NCI-H526 (cell line): ENCODE measurements around the gene CHAC1.
"Not testable (repeated sequence)": the region's sequence is repeated elsewhere in the genome, so short reads cannot be mapped to it uniquely, and the experiment has no call there.

Experiments
- DNase-seq, 2 experiments: peaks; one replicate each; lab custom pipeline; 2025; lab: John Stamatoyannopoulos, UW

The CHAC1 gene

DNA sequence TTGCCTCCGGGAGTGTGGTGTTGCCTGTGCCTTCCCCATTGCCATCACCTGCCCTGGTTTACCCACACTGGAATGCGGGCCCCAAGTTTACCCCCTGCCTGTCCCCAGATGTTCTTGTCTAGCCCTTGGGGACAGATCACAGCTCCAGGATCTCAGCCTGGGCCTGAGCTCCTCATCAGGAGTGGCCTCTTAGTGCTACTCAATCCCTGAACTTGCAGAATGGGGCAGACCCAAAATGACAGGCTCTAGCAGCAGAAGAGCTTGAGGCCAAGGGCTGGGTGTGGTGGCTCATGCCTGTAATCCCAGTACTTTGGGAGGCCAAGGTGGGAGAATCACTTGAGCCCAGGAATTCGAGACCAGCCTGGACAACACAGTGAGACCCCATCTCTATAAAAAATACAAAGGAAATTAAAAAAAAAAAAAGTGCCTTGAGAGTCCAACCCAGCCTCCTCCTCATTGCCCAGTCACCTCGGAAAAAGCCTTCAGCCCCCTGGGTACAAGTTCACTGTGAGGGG lies 3.8 kb downstream of the CHAC1 start:
- no peak for DNase-seq

DNA sequence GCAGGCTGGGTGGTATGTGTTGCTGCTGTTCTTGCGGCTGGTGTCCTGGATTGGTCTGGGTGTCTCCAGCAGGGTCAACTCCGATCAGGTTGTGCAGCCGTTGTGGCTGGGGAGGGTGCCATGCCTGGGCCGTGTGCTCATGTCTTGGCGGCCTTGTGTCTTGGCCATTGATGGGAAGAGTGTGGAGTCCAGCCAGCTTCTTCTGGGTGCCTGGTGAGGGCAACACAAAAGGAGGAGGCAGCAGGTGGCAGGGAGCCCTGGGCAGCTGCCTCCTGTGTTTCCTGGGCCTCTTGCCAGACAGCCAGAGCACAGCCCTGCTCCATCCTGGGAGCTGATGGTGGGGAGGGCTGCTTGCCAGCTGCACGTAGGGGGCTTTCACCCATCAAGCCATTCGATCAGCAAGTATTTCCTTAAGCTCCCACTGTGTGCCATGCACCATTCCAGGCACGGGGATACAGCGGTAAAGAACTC lies 4.3 kb downstream of the CHAC1 start:
- DNase-seq, result no peak

DNA sequence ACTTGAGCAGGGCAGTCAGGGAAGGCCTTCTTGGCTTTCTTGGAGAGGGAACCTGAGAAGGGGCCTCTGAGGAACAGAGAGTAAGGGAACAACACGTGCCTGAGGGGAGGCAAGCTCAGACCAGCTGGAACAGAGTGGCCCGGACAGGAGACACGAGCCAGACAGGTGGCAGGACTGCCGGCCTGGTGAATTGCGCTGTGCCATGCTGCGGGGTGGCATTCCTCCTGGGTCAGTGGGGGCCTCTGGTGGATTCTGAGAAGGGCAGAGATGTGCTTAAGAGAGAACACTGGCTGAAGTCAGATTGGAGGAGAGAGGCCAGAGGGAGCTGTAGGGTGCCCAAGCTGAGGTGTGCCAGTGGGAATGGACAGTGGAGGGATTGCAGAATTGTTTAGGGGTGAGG lies 4.9 kb downstream of the CHAC1 start:
- no peak for DNase-seq

DNA sequence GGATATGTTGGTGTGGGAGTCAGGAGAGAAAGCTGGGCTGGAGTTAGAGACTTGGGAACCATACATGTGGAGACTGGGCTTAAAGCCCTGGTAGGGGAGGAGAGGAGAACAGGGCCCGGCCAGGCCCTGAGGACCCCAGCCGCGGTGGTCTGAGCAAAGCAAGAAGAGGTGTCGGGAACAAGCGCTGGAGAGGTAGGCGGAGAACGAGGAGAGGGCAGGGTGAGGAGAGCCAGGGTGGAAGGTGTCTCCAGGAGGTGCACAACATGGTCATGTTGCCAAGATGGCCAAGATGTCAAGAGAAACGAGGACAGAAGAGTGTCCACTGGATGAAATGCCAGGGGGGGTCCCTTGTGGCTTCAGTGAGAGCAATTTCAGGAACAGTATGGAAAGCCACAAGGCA lies 5.5 kb downstream of the CHAC1 start:
- DNase-seq, result no peak

DNA sequence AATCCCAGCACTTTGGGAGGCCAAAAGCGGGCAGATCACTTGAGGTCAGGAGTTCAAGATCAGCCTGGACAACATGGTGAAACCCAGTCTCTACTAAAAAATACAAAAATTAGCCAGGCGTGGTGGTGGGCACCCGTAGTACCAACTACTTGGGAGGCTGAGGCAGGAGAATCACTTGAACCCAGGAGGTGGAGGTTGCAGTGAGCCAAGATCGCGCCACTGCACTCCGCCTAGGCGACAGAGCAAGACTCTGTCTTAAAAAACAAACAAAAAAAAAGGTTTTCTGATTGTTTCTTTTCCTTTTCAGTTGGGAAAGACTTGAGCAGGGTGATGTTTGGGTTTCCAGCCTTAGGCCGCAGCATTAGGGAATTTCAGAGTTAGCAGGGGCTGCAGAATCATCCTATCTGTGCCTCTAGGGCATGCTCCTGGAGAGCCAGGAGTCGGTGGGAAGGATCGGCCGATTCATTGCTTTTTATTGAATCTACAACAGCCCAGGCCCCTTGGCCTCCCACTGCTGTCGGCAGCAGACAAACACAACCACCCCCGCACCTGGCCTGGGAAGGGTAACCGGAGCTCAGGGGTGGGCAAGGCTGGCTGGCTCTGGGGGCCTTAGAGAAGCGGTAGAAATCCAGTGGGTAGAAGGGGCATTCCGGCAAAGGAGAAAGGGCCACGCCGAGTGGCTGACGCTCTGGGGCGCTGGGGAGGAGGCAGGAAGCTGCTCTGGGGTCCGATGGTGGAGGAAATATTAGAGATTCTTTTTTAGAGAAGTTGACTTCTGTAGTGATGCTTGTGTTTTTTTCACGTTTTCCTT lies 6.3 kb downstream of the CHAC1 start:
- DNase-seq, result no peak

DNA sequence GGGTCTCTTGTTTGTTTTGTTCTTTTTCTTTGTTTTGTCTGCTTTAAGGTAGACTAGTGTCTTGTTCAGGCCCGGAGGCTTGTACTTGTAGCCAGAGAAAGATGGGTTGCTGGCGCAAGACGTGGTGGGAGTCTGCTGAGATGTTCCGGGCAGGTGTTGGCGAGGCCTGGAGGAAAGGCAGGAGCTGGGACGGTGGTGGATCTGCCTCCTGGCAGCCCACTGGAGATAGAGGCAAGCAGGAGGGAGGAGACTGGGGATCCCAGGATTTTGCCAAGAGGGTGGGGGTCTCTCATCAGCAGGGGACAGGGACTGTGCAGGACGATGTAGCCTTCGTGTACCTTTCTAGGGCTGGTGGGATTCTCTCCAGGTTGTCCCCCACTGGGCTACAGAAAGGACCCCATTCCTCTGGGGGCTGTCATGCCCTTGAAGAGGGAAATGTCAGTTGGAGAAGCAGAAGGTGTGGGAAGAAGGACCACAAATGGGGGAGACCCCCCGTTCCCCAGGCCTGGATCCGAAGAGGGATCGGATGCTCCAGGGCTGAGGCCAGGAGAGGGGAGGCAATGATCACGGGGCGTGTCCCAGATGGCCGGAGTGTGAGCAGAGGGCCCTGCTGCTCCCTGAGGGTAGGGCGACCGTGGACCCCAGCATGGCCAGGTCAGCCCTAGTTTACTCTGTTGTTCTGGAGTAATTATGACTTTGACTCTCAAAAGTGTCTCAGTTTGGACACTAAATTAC lies 7.0 kb downstream of the CHAC1 start:
- DNase-seq, result no peak

DNA sequence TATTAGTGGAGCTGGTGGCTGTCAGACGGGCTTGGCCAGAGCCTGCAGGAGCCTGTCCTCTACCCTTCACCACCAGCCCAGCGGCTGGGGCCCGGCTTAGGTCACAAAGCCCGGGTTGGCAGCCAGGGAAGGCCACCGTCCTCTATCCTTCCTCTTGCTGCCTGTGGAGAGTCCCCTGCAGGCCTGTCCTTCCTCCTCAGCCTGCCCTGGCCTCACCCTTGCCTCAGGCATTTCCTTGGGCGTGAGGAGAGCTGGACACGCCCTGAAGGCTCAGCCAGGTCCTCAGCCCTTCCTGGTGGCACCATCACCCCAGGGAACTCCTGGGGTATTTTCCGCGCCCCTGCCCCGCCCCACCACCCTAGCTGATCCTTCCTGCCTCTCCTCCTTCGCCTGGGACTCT lies 7.7 kb downstream of the CHAC1 start:
- no peak for DNase-seq

DNA sequence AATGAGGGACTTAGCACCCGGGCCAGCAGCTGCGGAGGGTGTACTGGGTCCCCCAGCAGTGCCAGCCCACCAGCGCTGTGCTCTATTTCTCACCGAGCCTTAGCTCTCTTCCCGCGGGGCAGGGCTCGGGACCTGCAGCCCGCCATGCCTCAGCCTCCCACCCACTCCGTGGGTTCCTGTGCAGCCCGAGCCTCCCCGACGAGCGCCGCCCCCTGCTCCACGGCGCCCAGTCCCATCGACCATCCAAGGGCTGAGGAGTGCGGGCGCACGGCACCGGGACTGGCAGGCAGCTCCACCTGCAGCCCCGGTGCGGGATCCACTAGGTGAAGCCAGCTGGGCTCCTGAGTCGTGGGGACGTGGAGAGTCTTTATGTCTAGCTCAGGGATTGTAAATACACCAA lies 8.5 kb downstream of the CHAC1 start:
- not testable (repeated sequence) for DNase-seq

DNA sequence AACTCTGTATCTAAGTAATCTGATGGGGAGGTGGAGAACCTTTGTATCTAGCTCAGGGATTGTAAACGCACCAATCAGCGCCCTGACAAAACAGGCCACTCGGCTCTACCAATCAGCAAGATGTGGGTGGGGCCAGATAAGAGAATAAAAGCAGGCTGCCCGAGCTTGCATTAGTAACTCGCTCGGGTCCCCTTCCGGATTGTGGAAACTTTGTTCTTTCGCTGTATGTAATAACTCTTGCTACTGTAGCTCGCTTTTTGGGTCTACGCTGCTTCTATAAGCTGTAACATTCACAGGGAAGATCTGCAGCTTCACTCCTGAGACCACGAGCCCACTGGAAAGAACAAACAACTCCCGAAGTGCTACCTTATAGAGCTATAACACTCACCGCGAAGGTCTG lies 9.0 kb downstream of the CHAC1 start:
- DNase-seq, result not testable (repeated sequence)

DNA sequence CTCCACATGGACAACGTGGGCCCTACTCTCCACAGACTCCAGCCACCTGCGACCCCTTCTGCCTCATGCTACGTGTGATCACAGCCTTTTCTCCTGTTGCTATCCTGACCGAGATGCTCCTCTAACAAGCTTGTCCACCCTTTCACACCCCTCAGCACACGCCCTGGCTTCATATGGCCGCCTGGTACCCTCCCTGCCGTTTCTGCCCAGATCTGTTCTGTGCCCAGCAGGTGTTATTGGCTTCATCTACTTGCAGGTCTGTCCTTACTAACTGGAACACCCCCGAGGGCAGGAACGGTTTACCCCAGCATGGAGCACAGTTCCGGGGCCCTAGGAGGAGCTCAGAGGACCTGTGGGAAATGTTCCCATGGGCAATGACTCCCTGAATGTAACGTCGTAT lies 9.9 kb downstream of the CHAC1 start:
- no peak for DNase-seq

DNA sequence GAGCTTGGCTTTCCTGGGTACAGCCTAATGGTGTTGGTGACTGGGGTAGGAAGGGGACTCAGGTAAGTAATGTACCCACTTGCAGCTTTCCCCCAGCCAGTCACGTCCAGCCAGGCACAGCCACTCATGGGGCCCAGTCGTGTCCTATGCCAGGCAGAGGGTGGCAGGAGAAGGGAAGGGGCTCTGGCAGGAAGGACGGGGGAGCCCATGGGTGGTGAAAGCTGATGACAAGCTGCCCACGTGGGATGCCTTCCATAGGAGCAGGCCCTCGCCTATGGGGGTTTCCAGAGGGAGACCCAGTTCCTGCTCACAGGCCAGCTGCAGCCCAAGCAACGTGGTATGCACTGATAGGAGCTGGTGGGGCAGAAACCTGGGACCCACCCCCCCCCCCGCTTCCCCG lies 10.7 kb downstream of the CHAC1 start:
- no peak for DNase-seq

DNA sequence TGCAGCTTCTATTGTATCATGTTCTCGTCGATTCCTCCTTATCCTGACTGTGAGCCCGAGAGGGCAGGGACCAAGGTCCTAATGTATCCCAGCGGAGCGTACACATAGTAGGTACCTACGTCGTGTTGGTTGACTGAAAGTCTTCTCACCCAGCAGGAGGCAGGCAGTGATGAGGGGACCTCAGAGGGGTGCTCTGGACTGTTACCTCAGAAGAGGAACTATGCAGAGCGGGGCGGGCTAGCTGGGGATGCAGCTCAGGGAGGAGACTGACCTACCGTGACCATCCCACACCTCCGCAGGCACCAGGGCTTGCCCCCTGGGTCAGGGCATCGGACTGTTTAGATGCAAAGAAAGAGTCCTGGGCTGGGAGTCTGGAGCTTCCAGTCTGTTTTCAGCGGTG lies 11.4 kb downstream of the CHAC1 start:
- no peak for DNase-seq

DNA sequence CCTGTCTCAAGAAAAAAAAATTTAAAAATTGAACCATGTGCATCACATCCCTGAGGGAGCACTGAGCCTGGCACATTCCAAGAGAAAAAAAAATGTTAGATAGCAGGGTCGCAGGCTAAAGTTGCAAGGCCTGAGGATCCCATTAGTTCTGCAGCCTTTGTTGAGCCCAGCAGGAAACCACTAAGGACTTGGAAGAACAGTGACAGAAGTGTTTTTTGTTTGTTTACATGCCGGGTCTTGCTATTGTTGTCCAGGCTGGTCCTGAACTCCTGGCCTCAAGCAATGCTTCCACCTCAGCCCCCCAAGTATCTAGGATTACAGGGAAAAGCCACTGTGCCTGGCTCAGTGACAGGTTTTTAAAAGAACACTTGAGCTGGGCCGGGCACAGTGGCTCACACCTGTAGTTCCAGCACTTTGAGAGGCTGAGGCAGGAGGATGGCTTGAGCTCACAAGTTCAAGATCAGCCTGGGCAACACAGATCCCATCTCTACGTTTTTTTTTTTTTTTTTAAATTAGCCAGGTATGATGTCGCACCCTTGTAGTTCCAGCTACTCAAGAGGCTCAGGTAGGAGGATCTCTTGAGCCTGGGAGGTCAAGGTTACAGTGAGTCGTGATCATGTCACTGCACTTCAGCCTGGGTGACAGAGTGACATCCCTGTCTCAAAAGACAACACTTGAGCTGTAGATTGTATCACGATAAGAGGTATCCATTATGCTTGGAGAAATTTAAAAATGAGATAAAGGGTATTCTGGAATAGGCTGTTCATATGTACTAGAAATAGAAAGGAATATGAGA lies 15.2 kb downstream of the CHAC1 start:
- no peak for DNase-seq

DNA sequence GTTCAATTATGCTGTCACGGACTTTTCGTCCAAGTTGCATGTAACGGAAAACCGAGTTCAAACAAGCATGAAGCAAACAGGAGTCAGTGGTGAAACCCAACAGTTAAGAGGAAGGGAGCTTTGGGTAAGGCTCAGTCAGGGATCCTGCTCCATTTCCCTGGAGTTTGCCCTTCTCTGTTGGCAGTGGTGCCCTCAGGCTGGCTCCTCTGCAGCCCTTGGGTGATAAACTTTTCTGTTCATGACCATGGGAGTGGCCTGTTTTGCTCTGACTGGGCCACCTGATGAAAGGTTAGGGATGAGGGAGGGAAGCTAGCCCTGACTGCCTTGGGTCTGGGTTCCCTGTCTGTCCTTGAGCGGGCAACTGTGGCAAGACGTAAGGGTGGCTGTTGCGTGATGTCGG lies 16.1 kb downstream of the CHAC1 start:
- DNase-seq, result no peak

DNA sequence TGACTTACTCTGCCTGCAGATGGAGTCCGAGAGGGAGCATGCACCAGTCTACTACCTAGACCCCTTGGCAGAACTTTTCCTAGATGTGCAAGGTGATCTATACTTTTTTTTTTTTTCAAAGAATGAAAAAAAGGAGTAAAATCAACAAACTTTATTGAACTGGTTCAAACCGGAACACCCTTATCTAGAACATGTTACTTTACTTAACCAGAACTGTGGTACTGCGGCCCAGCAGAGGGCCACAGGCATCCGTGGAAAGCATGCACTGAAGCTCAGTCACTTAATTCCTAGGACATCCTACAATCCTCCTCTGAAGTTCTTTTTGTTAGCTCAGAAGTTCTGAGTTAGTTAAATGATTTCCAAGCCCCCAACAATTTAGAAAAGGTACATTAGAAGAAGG lies 21.6 kb downstream of the CHAC1 start:
- no peak for DNase-seq

DNA sequence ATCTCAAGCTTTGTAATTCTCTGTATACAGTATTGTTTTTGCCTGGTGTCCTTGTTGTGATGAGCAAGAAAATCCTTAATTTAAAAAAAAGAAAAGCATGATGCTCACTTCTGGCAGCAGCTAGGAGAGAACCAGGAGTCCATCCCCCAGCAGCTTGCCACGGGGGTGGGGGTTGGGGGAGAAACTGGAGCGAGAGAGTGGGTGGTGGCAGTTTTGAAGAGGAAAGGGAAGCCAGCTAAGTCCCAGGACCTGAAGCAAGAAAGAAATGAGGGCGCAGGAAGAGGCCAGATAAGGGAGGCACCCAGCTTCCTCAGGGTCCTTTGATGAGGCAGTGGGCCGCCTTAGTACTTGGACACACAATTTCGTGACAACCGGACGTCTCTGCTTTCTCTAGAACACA lies 23.5 kb downstream of the CHAC1 start:
- DNase-seq, result no peak

DNA sequence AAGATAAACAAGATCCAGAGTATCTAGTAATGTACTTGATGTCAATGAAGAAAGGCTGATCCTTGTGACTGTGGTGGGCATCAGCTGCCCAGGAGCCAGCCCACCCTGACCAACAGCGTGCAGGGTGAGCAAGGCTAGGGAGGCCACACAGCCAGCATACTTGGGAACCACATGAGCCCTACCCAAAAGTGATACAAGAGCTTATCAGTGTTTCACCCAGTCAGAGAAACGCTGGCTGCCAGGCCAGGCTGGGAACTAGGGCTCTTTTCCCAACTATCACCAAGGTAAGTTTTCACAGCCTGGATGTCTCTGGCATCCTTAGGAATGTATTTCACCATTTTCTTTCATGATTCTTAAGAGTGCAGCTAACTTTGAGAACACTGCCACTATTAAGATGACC lies 24.9 kb downstream of the CHAC1 start:
- no peak for DNase-seq

DNA sequence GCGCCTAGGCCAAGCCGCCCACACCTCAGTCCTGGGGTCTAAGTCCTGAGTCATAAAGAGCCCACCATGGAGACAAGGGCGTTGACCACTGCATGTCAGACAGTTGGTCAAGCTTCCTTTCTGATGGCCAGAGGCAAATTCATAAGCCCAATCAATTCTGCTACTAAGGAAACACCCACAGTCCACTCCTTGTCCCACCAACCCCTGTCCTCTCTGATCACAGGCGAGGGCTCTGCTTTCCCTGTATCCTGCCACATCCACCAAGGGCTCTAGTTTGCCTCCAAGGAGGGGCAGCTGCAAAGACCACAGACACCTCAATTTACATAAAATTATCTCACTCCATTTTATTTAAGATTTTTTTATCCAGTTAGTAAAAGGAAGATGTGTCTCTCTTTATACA lies 25.3 kb downstream of the CHAC1 start:
- DNase-seq, result no peak

DNA sequence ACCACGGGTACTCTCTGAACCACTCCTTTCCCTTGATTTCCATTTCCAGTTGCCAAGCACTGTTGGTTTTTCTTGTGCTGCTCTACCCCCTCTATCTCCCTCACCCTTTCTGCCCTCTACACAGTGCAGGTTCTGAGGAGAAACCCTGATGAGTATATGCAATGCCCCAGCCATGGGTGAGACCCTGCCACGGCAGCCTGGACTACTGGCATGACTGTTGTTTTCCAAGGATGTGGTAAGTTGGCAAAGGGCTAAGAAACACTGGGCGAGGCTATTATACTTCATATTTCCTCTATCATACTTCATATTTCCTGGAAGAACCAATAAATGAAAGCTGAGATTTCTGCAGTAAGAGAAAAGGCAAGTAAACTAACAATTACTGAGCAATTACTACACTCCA lies 27.9 kb downstream of the CHAC1 start:
- no peak for DNase-seq

DNA sequence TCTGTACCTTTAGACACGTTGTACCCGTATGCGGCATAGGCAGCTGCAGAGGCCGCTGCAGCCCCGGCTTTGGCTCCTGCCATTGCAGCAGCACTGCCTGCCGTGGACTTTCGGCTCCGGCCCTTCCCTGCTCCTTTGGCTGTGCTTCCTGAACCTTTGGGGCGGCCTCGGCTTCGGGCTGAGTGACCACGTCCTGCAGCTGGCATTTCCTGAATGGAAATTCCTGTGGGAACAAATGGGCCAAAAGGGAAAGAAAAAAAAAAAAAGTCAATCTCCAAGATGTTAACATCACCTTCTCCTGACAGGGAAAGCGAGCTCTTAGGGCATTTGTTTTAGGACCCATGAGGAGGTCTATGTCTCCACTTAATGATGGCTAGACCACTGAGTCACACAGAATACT lies 29.6 kb downstream of the CHAC1 start:
- DNase-seq, result no peak

DNA sequence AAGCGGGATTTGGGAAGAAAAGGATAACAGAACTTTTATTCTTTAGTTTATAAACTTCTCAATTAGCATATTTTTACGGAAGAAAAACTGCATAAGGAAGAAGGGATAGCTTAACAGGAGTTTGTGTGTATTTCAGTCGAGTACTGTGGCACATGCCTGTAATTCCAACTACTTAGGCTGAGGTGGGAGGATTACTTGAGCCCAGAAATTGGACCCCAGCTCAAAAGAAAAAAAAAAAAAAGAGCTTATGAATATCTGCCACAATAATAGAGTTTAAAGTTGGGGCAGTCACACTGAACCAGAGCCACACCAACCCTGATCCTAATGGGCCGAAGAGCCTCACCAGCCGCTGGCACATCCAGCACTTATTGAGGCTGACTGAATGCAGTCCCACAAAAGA lies 31.1 kb downstream of the CHAC1 start:
- no peak for DNase-seq

DNA sequence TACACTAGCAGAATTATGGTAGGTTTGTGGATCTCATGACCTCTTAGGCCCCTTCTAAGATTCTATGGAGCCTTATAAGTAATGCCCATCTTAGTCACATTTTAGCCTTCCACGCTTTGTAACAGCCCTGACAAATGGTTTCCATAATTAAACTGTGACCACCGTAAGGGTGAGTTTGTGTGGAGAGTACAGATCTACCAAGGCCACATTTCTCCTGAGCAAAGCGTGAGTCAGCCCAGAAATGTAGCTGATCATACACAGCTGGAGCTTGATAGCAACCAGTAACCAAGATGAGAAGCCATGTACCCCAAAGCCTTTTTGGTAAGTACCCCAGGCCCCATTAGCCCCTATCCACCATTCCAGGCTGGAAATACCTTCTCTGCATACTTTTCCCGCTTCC lies 31.7 kb downstream of the CHAC1 start:
- no peak for DNase-seq
